Activated T-cell treated with anti-CD3 and anti-CD28 coated beads, Interleukin-2, amount 50 U/mL, for 1 hour (primary cell): Measurements from ENCODE around the gene LASP1NB.
"Not testable (repeated sequence)": the region's sequence is repeated elsewhere in the genome, so short reads cannot be mapped to it uniquely, and the experiment has no call there.

Experiments
- DNase-seq: peaks from one replicate; pipeline ENCODE4 v3.0.0-alpha.2; 2020

LASP1NB gene

DNA sequence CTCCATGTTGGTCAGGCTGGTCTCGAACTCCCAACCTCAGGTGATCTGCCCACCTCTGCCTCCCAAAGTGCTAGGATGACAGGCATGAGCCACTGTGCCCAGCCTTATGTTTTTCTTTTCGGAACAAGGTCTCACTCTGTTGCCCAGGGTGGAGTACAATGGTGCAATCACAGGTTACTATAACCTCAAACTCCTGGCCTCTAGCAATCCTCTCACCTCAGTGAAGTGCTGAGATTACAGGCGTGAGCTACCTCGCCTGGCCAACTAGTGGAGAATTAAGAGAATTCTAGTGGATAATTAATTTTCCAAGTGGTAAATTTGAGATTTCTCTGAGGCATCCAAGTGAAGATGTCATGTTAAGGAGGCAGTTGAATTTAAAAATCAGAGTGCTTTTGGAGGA, 44.7 kb downstream of the LASP1NB start:
- DNase-seq = no peak

DNA sequence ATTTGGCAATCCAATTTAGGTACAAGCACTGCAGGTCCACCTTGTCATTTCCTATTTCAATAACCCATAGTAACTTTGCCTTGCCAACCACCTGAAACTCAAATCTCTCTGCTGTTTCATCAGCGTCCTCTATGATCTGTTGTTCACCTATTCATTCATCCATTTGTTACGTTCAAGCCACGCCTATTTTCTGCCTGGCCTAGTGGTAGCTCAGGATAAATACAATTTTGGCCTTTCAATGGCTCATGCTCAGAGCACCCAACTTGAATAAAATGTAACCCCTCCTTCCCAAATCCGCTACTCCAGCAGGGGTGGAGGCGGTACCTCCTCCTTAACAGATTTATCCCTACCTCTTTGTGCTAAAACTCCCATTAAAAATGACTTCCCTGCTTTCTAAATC, 45.4 kb downstream of the LASP1NB start:
- no peak for DNase-seq

DNA sequence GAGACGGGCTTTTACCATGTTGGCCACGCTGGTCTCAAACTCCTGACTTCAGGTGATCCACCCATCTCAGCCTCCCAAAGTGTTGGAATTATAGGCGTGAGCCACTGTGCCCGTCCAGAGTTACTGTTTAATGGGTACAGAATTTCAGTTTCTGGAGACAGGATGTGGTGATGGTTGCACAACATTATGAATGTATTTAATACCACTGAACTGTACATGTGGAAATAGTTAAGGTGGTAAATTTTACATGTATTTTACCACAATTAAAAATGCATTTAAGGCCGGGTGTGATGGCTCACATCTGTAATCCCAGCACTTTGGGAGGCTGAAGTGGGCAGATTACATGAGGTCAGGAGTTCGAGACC, 50.8 kb downstream of the LASP1NB start:
- not testable (repeated sequence) for DNase-seq

DNA sequence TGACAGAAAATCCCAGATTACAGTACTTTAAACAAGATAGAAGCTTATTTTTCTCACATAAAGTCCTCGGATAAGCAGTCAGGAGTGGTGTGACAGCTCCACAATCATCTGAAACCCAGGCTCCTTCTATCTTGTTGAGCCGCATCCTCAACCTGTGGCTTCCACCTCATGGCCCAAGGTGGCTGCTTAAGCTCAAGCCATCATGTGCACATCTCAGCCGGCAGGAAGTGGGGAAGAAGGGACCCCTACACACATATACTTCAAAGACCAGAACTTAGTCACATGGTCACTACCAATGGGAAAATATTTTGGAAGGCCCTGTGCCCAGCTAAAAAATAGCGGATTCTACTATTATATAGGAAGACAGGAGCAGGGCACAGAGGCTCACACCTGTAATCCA, 52.8 kb downstream of the LASP1NB start:
- DNase-seq = no peak
